RWPE2 (cell line): Measurements from ENCODE around the gene SUPT6H.
A peak's percentile ranks its signal among the peaks of the same experiment; 100 is the strongest.
"Not testable (repeated sequence)": the region's sequence is repeated elsewhere in the genome, so short reads cannot be mapped to it uniquely, and the experiment has no call there.

ENCODE experiments used
- ATAC-seq: fragments of 200-7000 bp; cut with Tn5 transposase; 3 replicates; pipeline ENCODE4 v1.9.1; 2021; ENCODE audit warnings: low read depth
- DNase-seq: peaks from one replicate; pipeline ENCODE4 v3.0.0-alpha.2; 2020; ENCODE audit warnings: low spot score
- H3K27ac ChIP-seq: fragments of 450-650 bp; 2 replicates; pipeline ENCODE4 v1.5.1; 2017; ENCODE audit warnings: mild to moderate bottlenecking; ENCODE audit not compliant: poor library complexity, severe bottlenecking
- H3K27me3 ChIP-seq: fragments of 250-450 bp; sonication (Bioruptor Pico); 2 replicates; pipeline ENCODE4 v1.5.1; 2021; ENCODE audit warnings: mild to moderate bottlenecking, moderate library complexity; ENCODE audit not compliant: insufficient read depth, poor library complexity, severe bottlenecking
- H3K36me3 ChIP-seq: fragments of 250-450 bp; sonication (Bioruptor Pico); 2 replicates; pipeline ENCODE4 v1.5.1; 2020; ENCODE audit warnings: low read depth, mild to moderate bottlenecking, moderate library complexity
- H3K4me1 ChIP-seq: fragments of 250-450 bp; sonication (Bioruptor Pico); 2 replicates; pipeline ENCODE4 v1.5.1; 2021; ENCODE audit warnings: mild to moderate bottlenecking, moderate library complexity; ENCODE audit not compliant: insufficient read depth, poor library complexity, severe bottlenecking
- H3K4me3 ChIP-seq: fragments of 250-450 bp; sonication (Bioruptor Pico); 2 replicates; pipeline ENCODE4 v1.5.1; 2021; ENCODE audit warnings: mild to moderate bottlenecking, moderate library complexity; ENCODE audit not compliant: severe bottlenecking
- H3K9me3 ChIP-seq: fragments of 250-450 bp; sonication (Bioruptor Pico); 2 replicates; pipeline ENCODE4 v1.5.1; 2021; ENCODE audit warnings: mild to moderate bottlenecking, moderate library complexity; ENCODE audit not compliant: severe bottlenecking
- CTCF ChIP-seq: fragments of 450-650 bp; IDR thresholded peaks from one replicate; pipeline ENCODE4 v1.5.1; 2017; ENCODE audit warnings: mild to moderate bottlenecking, moderate library complexity; ENCODE audit not compliant: poor library complexity, severe bottlenecking

Gene SUPT6H

DNA sequence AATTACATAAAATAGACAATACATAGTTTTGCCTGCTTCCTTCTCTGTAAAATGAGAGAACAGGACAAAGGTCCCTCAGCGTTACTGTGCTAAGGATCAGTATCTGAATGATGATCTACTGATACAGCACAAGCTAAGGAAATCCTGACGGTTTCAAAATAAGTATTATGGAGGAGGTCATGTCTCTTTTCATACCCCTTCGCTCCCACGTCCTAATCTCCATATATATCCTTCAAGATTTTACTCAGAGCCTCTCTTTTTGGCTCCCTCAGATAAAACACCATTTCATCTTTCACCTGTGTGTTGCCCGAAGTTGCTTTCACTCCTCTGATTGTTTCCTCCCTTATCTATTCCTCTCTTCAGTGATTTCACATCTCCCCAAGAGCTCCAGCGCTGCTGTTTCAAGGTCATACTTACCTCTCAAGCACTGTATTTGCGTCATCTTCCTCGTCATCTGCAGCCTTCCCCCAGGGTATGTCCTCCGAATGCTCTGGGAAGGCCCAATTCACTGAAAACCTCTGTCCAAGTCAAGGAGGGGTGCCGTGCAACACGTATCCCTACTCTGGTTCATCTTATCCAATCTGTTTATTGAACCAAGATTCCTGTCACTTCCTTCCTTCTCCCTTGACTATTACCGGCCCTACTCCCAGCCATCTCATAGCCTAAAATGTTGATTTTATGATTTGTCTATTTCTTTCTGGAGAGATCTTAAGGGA lies 15.8 kb upstream of the SUPT6H start:
- Histone ChIP-seq H3K27ac (peak overlapping the region; percentile 48), H3K4me3 (peak overlapping the region; percentile 39), H3K36me3 (peaks cover 46% of the 10 kb centered on the region), H3K4me1 (peaks cover 8% of the 10 kb centered on the region), H3K27me3 (no peaks in the 10 kb centered on the region), H3K9me3 (no peaks in the 10 kb centered on the region)
- no peak for ATAC-seq
- no peak for DNase-seq
- no peak for TF ChIP-seq CTCF

DNA sequence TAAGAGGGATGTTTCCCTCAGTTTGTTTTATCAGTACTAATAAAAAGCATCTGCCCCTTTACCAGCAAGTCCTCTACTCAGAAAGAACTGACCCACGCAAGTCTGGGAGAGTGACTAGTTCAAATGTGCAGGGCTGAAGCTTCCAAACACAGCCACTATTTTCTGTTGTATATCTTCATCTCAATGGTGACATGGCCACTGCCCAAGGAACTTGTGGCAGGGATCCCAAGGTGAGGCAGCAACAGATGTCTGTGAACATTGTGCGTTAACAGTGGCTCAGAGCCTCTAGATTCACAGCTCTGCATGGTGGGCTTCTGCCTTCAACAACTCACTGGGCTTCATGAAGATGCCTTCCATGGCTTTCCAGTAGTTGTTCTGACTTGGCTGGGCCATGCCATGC lies 13.3 kb upstream of the SUPT6H start:
- no peak for DNase-seq
- ATAC-seq = no peak
- no peaks in the 10 kb centered on the region for H3K9me3 ChIP-seq
- peaks cover 6% of the 10 kb centered on the region for H3K4me1 ChIP-seq
- TF ChIP-seq CTCF = no peak
- H3K27me3 ChIP-seq = no peaks in the 10 kb centered on the region
- no peak overlapping the region for H3K27ac ChIP-seq
- H3K36me3 ChIP-seq = peaks cover 37% of the 10 kb centered on the region
- no peak overlapping the region for H3K4me3 ChIP-seq

GRCh38 chr17:28655160-28655559 lies 6.8 kb upstream of the SUPT6H start:
- Histone ChIP-seq H3K27ac (no peak overlapping the region), H3K4me1 (no peaks in the 10 kb centered on the region), H3K4me3 (no peak overlapping the region), H3K27me3 (no peaks in the 10 kb centered on the region), H3K36me3 (peaks cover 47% of the 10 kb centered on the region), H3K9me3 (no peaks in the 10 kb centered on the region)
- no peak for TF ChIP-seq CTCF
- ATAC-seq (no peak), DNase-seq (no peak)

DNA sequence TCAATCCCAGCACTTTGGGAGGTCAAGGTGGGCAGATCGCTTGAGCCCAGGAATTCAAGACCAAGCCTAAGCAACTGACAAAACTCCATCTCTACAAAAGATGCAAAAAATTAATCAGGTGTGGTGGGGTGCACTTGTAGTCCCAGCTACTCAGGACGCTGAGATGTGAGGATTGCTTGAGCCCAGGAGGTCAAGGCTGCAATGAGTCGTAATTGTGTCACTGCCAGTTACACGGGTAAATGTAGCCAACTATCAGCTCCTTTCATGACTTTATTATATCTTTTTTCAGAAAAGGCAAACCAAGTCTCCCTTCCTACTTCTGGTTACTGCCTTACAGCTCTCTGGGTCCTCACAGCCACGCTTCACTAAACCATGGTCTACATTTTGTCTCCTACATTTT lies 4.2 kb upstream of the SUPT6H start:
- Histone ChIP-seq H3K27ac (no peak overlapping the region), H3K27me3 (no peaks in the 10 kb centered on the region), H3K4me1 (peaks cover under 1% of the 10 kb centered on the region)

GRCh38 chr17:28658342-28658741 lies 3.7 kb upstream of the SUPT6H start:
- not testable (repeated sequence) for H3K27ac ChIP-seq, H3K4me1 ChIP-seq, H3K27me3 ChIP-seq, H3K9me3 ChIP-seq, ATAC-seq, DNase-seq, H3K4me3 ChIP-seq
- peaks cover 27% of the 10 kb centered on the region for H3K36me3 ChIP-seq

More for the DNA sequence above, 4.2 kb upstream of the SUPT6H start:
- H3K4me3 ChIP-seq = no peak overlapping the region
- DNase-seq (no peak), ATAC-seq (no peak)
- no peak for TF ChIP-seq CTCF
- H3K36me3 ChIP-seq = peaks cover 24% of the 10 kb centered on the region
- no peaks in the 10 kb centered on the region for H3K9me3 ChIP-seq

DNA sequence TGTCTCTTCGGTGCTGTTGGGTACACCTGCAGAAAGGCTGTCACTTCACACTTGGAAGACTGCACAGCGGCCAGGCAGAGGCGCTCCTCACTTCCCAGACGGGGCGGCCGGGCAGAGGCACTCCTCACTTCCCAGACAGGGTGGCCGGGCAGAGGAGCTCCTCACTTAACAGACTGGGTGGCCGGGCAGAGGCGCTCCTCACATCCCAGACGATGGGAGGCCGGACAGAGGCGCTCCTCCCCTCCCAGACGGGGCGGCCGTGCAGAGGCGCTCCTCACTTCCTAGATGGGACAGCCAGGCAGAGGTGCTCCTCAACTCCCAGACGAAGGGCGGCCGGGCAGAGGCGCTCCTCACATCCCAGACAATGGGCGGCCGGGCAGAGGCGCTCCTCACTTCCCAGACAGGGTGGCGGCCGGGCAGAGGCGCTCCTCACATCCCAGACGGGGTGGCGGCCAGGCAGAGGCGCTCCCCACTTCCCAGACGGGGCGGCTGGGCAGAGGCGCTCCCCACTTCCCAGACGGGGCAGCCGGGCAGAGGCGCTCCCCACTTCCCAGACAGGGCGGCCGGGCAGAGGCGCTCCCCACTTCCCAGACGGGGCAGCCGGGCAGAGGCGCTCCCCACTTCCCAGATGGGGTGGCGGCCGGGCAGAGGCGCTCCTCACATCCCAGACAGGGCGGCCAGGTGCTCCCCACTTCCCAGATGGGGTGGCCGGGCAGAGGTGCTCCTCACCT lies 3.1 kb upstream of the SUPT6H start:
- not testable (repeated sequence) for H3K27me3 ChIP-seq, H3K4me3 ChIP-seq, ATAC-seq, H3K27ac ChIP-seq, H3K9me3 ChIP-seq, DNase-seq, H3K4me1 ChIP-seq
- H3K36me3 ChIP-seq = peaks cover 31% of the 10 kb centered on the region

DNA sequence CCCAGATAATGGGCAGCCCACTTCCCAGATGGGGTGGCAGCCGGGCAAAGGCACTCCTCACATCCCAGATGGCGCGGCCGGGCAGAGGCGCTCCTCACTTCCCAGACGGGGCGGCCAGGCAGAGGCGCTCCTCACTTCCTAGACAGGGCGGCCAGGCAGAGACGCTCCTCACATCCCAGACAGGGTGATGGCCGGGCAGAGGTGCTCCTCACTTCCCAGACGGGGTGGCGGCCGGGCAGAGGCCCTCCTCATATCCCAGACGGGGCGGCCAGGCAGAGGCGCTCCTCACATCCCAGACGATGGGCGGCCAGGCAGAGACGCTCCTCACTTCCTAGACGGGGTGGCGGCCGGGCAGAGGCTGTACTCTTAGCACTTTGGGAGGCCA lies 2.5 kb upstream of the SUPT6H start:
- ATAC-seq, DNase-seq: not testable (repeated sequence)
- H3K36me3 ChIP-seq = peaks cover 37% of the 10 kb centered on the region

More for the DNA sequence above, 2.5 kb upstream of the SUPT6H start:
- H3K9me3 ChIP-seq, H3K27ac ChIP-seq, H3K27me3 ChIP-seq, H3K4me1 ChIP-seq, H3K4me3 ChIP-seq: not testable (repeated sequence)
